ENCODE results near the gene SPON1.

SPON1 gene

GRCh38 chr11:14300661-14301304 lies 338.3 kb downstream of the SPON1 start:
- H3K27ac ChIP-seq (ENCODE audit: low read length), result no peak overlapping the region
- peaks cover 7% of the 10 kb centered on the region for H3K4me1 ChIP-seq (ENCODE audit: control insufficient read depth, insufficient read depth, low read length)
- no peaks in the 10 kb centered on the region for H3K27me3 ChIP-seq (ENCODE audit: control insufficient read depth in 1 of 2, insufficient read depth in 2 of 2, low read length in 2 of 2)

DNA sequence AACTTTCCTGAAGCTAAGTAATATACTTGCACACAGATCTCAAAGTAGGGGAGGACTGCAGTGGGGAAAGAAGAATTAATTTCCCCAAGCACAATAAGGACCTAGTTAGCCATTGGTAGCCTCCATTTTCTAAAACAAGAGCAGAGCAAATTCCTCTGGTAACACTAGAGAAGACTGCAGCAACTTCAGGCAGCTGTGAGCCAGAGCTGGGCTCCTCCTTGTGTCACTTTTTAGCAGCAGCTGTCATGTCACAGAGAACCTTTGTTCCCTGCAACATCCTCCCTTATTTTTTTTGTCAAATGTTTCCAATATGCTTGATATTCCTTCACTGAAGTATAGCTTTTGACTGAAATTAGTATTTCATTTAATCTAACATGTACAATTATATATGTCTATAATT lies 342.1 kb downstream of the SPON1 start:
- Histone ChIP-seq H3K36me3 (ENCODE audit: control insufficient read depth in 2 of 2, insufficient read depth in 2 of 2, low read length in 2 of 2) (no peaks in the 10 kb centered on the region), H3K9ac (ENCODE audit: low read length in 2 of 2) (no peak overlapping the region), H3K27me3 (ENCODE audit: control insufficient read depth in 1 of 2, insufficient read depth in 2 of 2, low read length in 2 of 2) (no peaks in the 10 kb centered on the region), H3K4me1 (ENCODE audit: control insufficient read depth, insufficient read depth, low read length) (peaks cover 12% of the 10 kb centered on the region), H3K27ac (ENCODE audit: low read length) (no peak overlapping the region), H3K9me3 (ENCODE audit: control insufficient read depth in 2 of 2, low read length in 2 of 2) (no peaks in the 10 kb centered on the region), H3K4me3 (ENCODE audit: low read length in 2 of 2) (no peak overlapping the region)

More at GRCh38 chr11:14300661-14301304, 338.3 kb downstream of the SPON1 start:
- H3K4me3 ChIP-seq (ENCODE audit: low read length in 2 of 2), result no peak overlapping the region
- no peaks in the 10 kb centered on the region for H3K36me3 ChIP-seq (ENCODE audit: control insufficient read depth in 2 of 2, insufficient read depth in 2 of 2, low read length in 2 of 2)
- H3K9me3 ChIP-seq (ENCODE audit: control insufficient read depth in 2 of 2, low read length in 2 of 2), result no peaks in the 10 kb centered on the region
- no peak overlapping the region for H3K9ac ChIP-seq (ENCODE audit: low read length in 2 of 2)

DNA sequence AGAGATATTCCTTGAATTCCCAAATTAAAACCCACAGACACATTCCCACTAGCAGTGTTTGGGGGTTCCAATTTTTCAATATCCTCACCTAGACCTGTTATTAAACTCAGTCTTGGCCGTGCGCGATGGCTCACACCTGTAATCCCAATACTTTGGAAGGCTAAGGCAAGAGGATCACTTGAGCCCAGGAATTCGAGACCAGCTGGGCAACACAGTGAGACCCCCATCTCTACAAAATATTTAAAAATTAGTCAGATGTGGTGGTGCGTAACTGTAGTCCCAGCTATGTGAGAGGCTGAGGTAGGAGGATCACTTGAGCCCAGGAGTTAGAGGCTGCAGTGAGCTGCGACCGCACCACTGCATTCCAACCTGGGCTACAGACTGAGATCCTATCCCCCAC lies 343.1 kb downstream of the SPON1 start:
- H3K36me3 ChIP-seq (ENCODE audit: control insufficient read depth in 2 of 2, insufficient read depth in 2 of 2, low read length in 2 of 2), result no peaks in the 10 kb centered on the region
- H3K4me1 ChIP-seq (ENCODE audit: control insufficient read depth, insufficient read depth, low read length), result peaks cover 9% of the 10 kb centered on the region
- no peak overlapping the region for H3K27ac ChIP-seq (ENCODE audit: low read length)
- H3K9me3 ChIP-seq (ENCODE audit: control insufficient read depth in 2 of 2, low read length in 2 of 2), result no peaks in the 10 kb centered on the region
- H3K9ac ChIP-seq (ENCODE audit: low read length in 2 of 2), result no peak overlapping the region
- H3K27me3 ChIP-seq (ENCODE audit: control insufficient read depth in 1 of 2, insufficient read depth in 2 of 2, low read length in 2 of 2), result no peaks in the 10 kb centered on the region
- no peak overlapping the region for H3K4me3 ChIP-seq (ENCODE audit: low read length in 2 of 2)

DNA sequence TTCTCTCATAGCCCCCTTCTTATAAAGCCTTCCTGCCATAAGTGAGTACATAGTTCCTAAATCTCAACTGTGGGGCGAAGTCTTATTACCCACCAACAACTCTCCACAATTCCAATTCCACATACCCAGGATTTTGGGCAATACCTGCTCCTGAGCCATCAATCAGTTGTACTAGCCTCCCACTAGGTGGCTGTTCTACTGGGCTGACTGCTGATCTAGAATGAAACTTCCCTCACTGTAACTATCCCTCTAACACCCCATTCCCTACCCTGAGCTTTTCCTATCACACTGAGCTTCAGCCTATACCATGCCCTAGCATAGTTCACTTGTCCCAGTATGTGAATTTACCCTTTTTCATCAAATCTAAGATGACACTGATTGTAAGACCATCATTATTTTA lies 344.0 kb downstream of the SPON1 start:
- Histone ChIP-seq H3K36me3 (ENCODE audit: control insufficient read depth in 2 of 2, insufficient read depth in 2 of 2, low read length in 2 of 2) (no peaks in the 10 kb centered on the region), H3K27ac (ENCODE audit: low read length) (no peak overlapping the region), H3K9ac (ENCODE audit: low read length in 2 of 2) (no peak overlapping the region), H3K4me1 (ENCODE audit: control insufficient read depth, insufficient read depth, low read length) (peaks cover 5% of the 10 kb centered on the region), H3K9me3 (ENCODE audit: control insufficient read depth in 2 of 2, low read length in 2 of 2) (no peaks in the 10 kb centered on the region), H3K27me3 (ENCODE audit: control insufficient read depth in 1 of 2, insufficient read depth in 2 of 2, low read length in 2 of 2) (no peaks in the 10 kb centered on the region), H3K4me3 (ENCODE audit: low read length in 2 of 2) (no peak overlapping the region)

GRCh38 chr11:14308114-14308896 lies 345.8 kb downstream of the SPON1 start:
- Histone ChIP-seq H3K27me3 (ENCODE audit: control insufficient read depth in 1 of 2, insufficient read depth in 2 of 2, low read length in 2 of 2) (no peaks in the 10 kb centered on the region), H3K36me3 (ENCODE audit: control insufficient read depth in 2 of 2, insufficient read depth in 2 of 2, low read length in 2 of 2) (no peaks in the 10 kb centered on the region), H3K9me3 (ENCODE audit: control insufficient read depth in 2 of 2, low read length in 2 of 2) (no peaks in the 10 kb centered on the region), H3K27ac (ENCODE audit: low read length) (no peak overlapping the region), H3K4me1 (ENCODE audit: control insufficient read depth, insufficient read depth, low read length) (peaks cover 8% of the 10 kb centered on the region), H3K4me3 (ENCODE audit: low read length in 2 of 2) (no peak overlapping the region), H3K9ac (ENCODE audit: low read length in 2 of 2) (no peak overlapping the region)

DNA sequence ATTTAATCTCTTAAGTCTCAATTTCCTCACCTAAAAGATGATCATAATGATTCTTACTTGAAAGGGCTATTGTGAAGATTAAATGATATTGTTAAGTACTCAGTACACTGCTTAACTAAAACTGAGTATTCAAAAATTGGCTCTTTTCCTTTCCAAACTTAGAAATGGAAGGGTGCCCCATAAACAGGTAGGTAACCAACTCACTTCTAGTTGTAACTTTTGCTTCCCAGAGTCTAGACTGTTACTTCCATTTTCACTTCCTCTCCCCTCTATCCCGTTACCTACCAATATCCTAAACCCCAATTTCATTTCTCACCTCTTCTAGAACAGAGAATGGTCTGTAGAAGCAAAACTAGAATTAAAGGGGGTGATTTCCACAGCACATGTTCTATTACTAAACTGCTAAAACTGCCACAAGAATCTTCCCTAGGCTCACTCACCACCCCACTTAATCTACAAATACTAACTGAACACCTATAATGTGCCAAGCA lies 346.4 kb downstream of the SPON1 start:
- Histone ChIP-seq H3K4me3 (ENCODE audit: low read length in 2 of 2) (no peak overlapping the region), H3K9me3 (ENCODE audit: control insufficient read depth in 2 of 2, low read length in 2 of 2) (no peaks in the 10 kb centered on the region), H3K27me3 (ENCODE audit: control insufficient read depth in 1 of 2, insufficient read depth in 2 of 2, low read length in 2 of 2) (no peaks in the 10 kb centered on the region), H3K36me3 (ENCODE audit: control insufficient read depth in 2 of 2, insufficient read depth in 2 of 2, low read length in 2 of 2) (no peaks in the 10 kb centered on the region), H3K27ac (ENCODE audit: low read length) (no peak overlapping the region), H3K9ac (ENCODE audit: low read length in 2 of 2) (no peak overlapping the region), H3K4me1 (ENCODE audit: control insufficient read depth, insufficient read depth, low read length) (peaks cover 13% of the 10 kb centered on the region)

DNA sequence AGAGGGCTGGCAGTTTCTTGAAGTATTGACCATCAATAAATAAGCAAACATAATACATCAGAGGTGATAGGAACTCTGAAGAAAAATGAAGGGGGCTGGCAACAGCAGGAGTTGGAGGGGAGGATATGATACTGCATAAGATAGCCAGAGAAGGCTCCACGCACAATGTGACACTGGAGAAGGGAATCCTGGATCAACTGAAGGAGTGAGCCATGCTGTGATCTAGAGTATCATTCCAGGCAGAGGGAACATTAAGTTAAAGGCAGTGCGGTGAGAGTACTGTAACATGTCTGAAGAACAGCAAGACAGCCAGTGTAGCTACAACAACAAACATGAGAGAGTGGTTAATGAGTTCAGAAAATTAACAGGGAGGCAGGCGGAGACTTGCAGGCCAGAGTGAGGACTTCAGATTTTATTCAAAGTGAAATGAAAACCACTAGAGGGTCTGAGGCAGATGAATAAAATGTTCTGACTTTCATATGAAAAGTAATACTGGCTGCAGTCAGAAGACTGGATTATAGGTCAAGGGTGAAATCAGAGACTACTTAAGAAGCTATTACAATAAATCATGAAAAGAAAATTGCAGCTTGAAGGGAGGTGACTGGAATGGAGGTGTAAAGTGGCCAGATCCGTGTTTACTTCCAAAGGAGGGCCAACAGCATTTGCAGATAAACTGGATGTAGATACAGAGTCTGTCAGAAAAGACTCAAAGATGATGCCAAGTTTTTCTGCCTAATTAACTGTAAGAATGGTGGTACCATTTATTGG lies 347.1 kb downstream of the SPON1 start:
- H3K36me3 ChIP-seq (ENCODE audit: control insufficient read depth in 2 of 2, insufficient read depth in 2 of 2, low read length in 2 of 2), result no peaks in the 10 kb centered on the region
- no peak overlapping the region for H3K9ac ChIP-seq (ENCODE audit: low read length in 2 of 2)
- H3K9me3 ChIP-seq (ENCODE audit: control insufficient read depth in 2 of 2, low read length in 2 of 2), result no peaks in the 10 kb centered on the region
- H3K27me3 ChIP-seq (ENCODE audit: control insufficient read depth in 1 of 2, insufficient read depth in 2 of 2, low read length in 2 of 2), result no peaks in the 10 kb centered on the region
- peak overlapping the region in 1 of 2 donors; percentile 6 for H3K4me3 ChIP-seq (ENCODE audit: low read length in 2 of 2)
- H3K4me1 ChIP-seq (ENCODE audit: control insufficient read depth, insufficient read depth, low read length), result peaks cover 13% of the 10 kb centered on the region
- no peak overlapping the region for H3K27ac ChIP-seq (ENCODE audit: low read length)

GRCh38 chr11:14310679-14311078 lies 348.2 kb downstream of the SPON1 start:
- no peaks in the 10 kb centered on the region for H3K9me3 ChIP-seq (ENCODE audit: control insufficient read depth in 2 of 2, low read length in 2 of 2)
- no peak overlapping the region for H3K9ac ChIP-seq (ENCODE audit: low read length in 2 of 2)
- no peak overlapping the region for H3K4me3 ChIP-seq (ENCODE audit: low read length in 2 of 2)
- H3K4me1 ChIP-seq (ENCODE audit: control insufficient read depth, insufficient read depth, low read length), result peaks cover 13% of the 10 kb centered on the region
- H3K36me3 ChIP-seq (ENCODE audit: control insufficient read depth in 2 of 2, insufficient read depth in 2 of 2, low read length in 2 of 2), result no peaks in the 10 kb centered on the region
- H3K27ac ChIP-seq (ENCODE audit: low read length), result no peak overlapping the region
- H3K27me3 ChIP-seq (ENCODE audit: control insufficient read depth in 1 of 2, insufficient read depth in 2 of 2, low read length in 2 of 2), result no peaks in the 10 kb centered on the region

DNA sequence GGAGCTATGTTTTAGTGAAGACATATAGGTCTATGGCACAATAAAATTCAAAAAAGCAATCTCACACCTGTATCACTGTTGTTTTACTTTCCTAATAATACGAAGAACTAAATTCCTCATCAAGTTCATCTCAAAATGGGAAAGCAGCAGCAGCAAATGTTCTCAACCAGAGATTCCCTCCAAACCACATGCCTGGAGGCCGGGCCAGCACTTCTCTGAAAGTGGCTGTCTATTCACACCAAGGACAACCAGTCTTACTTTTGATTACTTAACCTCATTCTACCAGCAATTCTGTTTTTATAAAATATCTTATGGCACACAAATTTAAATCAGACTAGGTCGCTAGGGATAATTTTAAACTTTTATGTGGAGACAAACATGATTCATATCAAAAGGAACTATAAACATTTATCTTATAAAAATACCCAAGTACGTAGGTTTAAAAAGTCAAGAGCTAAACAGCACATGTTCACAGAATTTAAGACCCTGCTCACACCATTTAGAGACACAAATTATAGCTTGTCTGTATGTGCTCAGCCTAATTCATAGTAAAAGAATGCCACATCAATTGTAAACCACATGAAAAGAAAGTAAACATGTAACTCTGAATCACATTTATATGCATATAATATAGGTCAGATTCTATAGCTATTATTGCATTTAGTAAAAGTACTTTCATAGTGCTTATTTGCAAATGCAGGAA lies 350.4 kb downstream of the SPON1 start:
- no peaks in the 10 kb centered on the region for H3K9me3 ChIP-seq (ENCODE audit: control insufficient read depth in 2 of 2, low read length in 2 of 2)
- peaks cover 13% of the 10 kb centered on the region for H3K4me1 ChIP-seq (ENCODE audit: control insufficient read depth, insufficient read depth, low read length)
- H3K27ac ChIP-seq (ENCODE audit: low read length), result peak overlapping the region; percentile 18
- no peaks in the 10 kb centered on the region for H3K36me3 ChIP-seq (ENCODE audit: control insufficient read depth in 2 of 2, insufficient read depth in 2 of 2, low read length in 2 of 2)
- H3K9ac ChIP-seq (ENCODE audit: low read length in 2 of 2), result no peak overlapping the region
- H3K27me3 ChIP-seq (ENCODE audit: control insufficient read depth in 1 of 2, insufficient read depth in 2 of 2, low read length in 2 of 2), result no peaks in the 10 kb centered on the region
- H3K4me3 ChIP-seq (ENCODE audit: low read length in 2 of 2), result peak overlapping the region in 1 of 2 donors; percentile 8

DNA sequence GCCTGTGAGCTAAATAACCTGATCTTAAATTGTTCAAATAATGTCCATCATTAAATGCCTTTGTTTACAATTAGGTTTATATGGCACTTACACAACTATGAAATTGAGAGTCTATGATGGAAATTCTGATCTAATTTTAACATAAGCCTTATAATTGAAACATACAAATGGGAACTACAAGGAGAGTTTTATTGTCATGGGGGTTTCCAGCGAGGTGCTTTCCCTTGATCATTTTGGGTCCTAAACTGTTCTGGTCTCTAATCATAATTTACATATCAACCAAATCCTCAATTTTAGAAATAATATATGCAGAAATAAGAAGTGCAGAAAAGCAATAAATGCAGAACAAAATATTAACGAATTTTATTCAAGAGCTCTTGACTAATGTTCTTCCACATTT lies 351.6 kb downstream of the SPON1 start:
- H3K4me1 ChIP-seq (ENCODE audit: control insufficient read depth, insufficient read depth, low read length), result peaks cover 13% of the 10 kb centered on the region
- H3K9me3 ChIP-seq (ENCODE audit: control insufficient read depth in 2 of 2, low read length in 2 of 2), result no peaks in the 10 kb centered on the region
- no peak overlapping the region for H3K9ac ChIP-seq (ENCODE audit: low read length in 2 of 2)
- no peak overlapping the region for H3K4me3 ChIP-seq (ENCODE audit: low read length in 2 of 2)
- no peak overlapping the region for H3K27ac ChIP-seq (ENCODE audit: low read length)
- no peaks in the 10 kb centered on the region for H3K36me3 ChIP-seq (ENCODE audit: control insufficient read depth in 2 of 2, insufficient read depth in 2 of 2, low read length in 2 of 2)
- no peaks in the 10 kb centered on the region for H3K27me3 ChIP-seq (ENCODE audit: control insufficient read depth in 1 of 2, insufficient read depth in 2 of 2, low read length in 2 of 2)
